CD14-positive monocyte (primary cell): ENCODE data around the gene BCKDHA. TPM values are rescaled to one million over a fixed set of nuclear protein-coding genes. Genes with fewer than 3 reads are reported as not detected.

ENCODE experiments used
- DNase-seq, 3 donors: peaks; one replicate each; pipeline ENCODE4 v3.0.0-alpha.2; 2011 to 2022
- H2AFZ ChIP-seq: 2 replicates; pipeline ENCODE4 v1.6.0; 2012; ENCODE audit warnings: mild to moderate bottlenecking, low read depth, low read length, inconsistent platforms; ENCODE audit not compliant: insufficient read depth, poor library complexity, severe bottlenecking
- H3K27ac ChIP-seq, 2 donors: 1 replicate in 1 of 2; 2 replicates in 1 of 2; pipeline ENCODE4 v1.5.1; 2012 to 2013; ENCODE audit warnings: low read length in 2 of 2, control low read depth in 1 of 2, inconsistent platforms in 1 of 2, low read depth in 1 of 2, mild to moderate bottlenecking in 1 of 2
- H3K27me3 ChIP-seq, 2 donors: one replicate each; pipeline versions ENCODE4 v1.6.0 to v1.6.1; 2011 to 2013; ENCODE audit warnings: low read length in 2 of 2; ENCODE audit not compliant: control insufficient read depth in 2 of 2, insufficient read depth in 2 of 2
- H3K36me3 ChIP-seq, 2 donors: replicated peaks in 1 of 2; 1 replicate in 1 of 2; 2 replicates in 1 of 2; pipeline versions ENCODE4 v1.5.1 to v1.6.1; 2012 to 2013; ENCODE audit warnings: low read length in 2 of 2, control low read depth in 1 of 2, inconsistent platforms in 1 of 2, mild to moderate bottlenecking in 1 of 2; ENCODE audit not compliant: insufficient read depth in 2 of 2, control insufficient read depth in 1 of 2
- H3K4me1 ChIP-seq, 2 donors: 1 replicate in 1 of 2; 2 replicates in 1 of 2; pipeline versions ENCODE4 v1.5.1 to v1.6.1; 2012 to 2013; ENCODE audit warnings: low read length in 2 of 2, control low read depth in 1 of 2, inconsistent platforms in 1 of 2, mild to moderate bottlenecking in 1 of 2, moderate library complexity in 1 of 2; ENCODE audit not compliant: insufficient read depth in 2 of 2, control insufficient read depth in 1 of 2
- H3K4me2 ChIP-seq: replicated peaks from 2 replicates; pipeline ENCODE3; 2012; ENCODE audit warnings: low read length, moderate library complexity, mild to moderate bottlenecking; ENCODE audit not compliant: poor library complexity, severe bottlenecking; ENCODE audit errors: extremely low read depth
- H3K4me3 ChIP-seq, 3 experiments: fragments of 200-600 bp in 1 of 3; sonication (generic) in 1 of 3; replicated peaks in 1 of 3; 1 replicate in 2 of 3; 2 replicates in 1 of 3; pipeline ENCODE4 v1.5.1; 2011 to 2013; ENCODE audit warnings: low read length in 3 of 3, mild to moderate bottlenecking in 3 of 3, control low read depth in 2 of 3, low read depth in 2 of 3, inconsistent platforms in 1 of 3, moderate library complexity in 1 of 3
- H3K79me2 ChIP-seq: 2 replicates; pipeline ENCODE4 v1.6.0; 2012; ENCODE audit warnings: mild to moderate bottlenecking, control low read depth, inconsistent platforms, low read length, moderate library complexity; ENCODE audit not compliant: insufficient read depth
- H3K9ac ChIP-seq: 2 replicates; pipeline ENCODE4 v1.6.0; 2017; ENCODE audit warnings: low read length, mild to moderate bottlenecking; ENCODE audit not compliant: insufficient read depth, poor library complexity, severe bottlenecking
- H3K9me3 ChIP-seq, 2 donors: replicated peaks in 1 of 2; 1 replicate in 1 of 2; 2 replicates in 1 of 2; pipeline versions ENCODE4 v1.5.1 to v1.6.1; 2012 to 2013; ENCODE audit warnings: low read length in 2 of 2, control low read depth in 1 of 2; ENCODE audit not compliant: control insufficient read depth in 1 of 2, insufficient read depth in 1 of 2
- H4K20me1 ChIP-seq: 2 replicates; pipeline ENCODE4 v1.6.0; 2012; ENCODE audit warnings: mild to moderate bottlenecking, low read length, control low read depth, moderate library complexity; ENCODE audit not compliant: insufficient read depth
- H3K27ac Mint-ChIP-seq, 7 donors: one replicate each; pipeline ENCODE4 v1.8.0; 2020; ENCODE audit warnings: mild to moderate bottlenecking in 7 of 7, mixed read lengths in 7 of 7, moderate library complexity in 6 of 7, inconsistent platforms in 2 of 7
- H3K27me3 Mint-ChIP-seq, 3 donors: one replicate each; pipeline ENCODE4 v1.8.0; 2021 to 2022; ENCODE audit warnings: low read depth in 3 of 3, mild to moderate bottlenecking in 3 of 3, mixed read lengths in 3 of 3, moderate library complexity in 3 of 3, inconsistent platforms in 1 of 3
- H3K36me3 Mint-ChIP-seq, 2 donors: one replicate each; pipeline ENCODE4 v1.8.0; 2020; ENCODE audit warnings: mixed read lengths in 2 of 2, inconsistent platforms in 1 of 2, mild to moderate bottlenecking in 1 of 2
- H3K4me1 Mint-ChIP-seq: one replicate; pipeline ENCODE4 v1.8.0; 2020; ENCODE audit warnings: mild to moderate bottlenecking, mixed read lengths
- H3K4me3 Mint-ChIP-seq, 2 donors: one replicate each; pipeline ENCODE4 v1.8.0; 2020; ENCODE audit warnings: mild to moderate bottlenecking in 2 of 2, mixed read lengths in 2 of 2, moderate library complexity in 1 of 2
- H3K9me3 Mint-ChIP-seq, 7 donors: one replicate each; pipeline ENCODE4 v1.8.0; 2020 to 2022; ENCODE audit warnings: mixed read lengths in 7 of 7, mild to moderate bottlenecking in 6 of 7, moderate library complexity in 6 of 7, inconsistent platforms in 2 of 7
- CTCF ChIP-seq: fragments of 200-600 bp; IDR thresholded peaks from one replicate; pipeline ENCODE4 v1.8.0; 2022; ENCODE audit warnings: antibody characterized with exemption, mild to moderate bottlenecking
- WGBS: methylation state at CpG from one replicate; pipeline ENCODE4 v1.1.5; 2013; ENCODE audit warnings: missing lambda C conversion rate; ENCODE audit not compliant: insufficient coverage; 5-methylcytosine and 5-hydroxymethylcytosine counted together
- intact Hi-C, 2 donors: fragments of 100-400 bp; cut with micrococcal nuclease; formaldehyde crosslinking; loops; one replicate each; pipeline versions ENCODE4 v1.15.0 to v1.15.1; 2023
- polyA plus RNA-seq, 3 donors: library from polyadenylated mRNA; depleted of rRNA in 1 of 3; unstranded in 2 of 3; stranded (reverse) in 1 of 3; fragments of 300-500 nt in 2 of 3; fragments of >200 nt in 1 of 3; fragmentation: Illumina TruSeq in 2 of 3; gene quantifications; 1 replicate in 2 of 3; 2 replicates in 1 of 3; pipeline ENCODE4 v1.2.3, GENCODE V29; 2012 to 2021

The BCKDHA gene
- polyA plus RNA-seq, 3 donors = 52.4 to 90.1 (median 87.6) TPM

GRCh38 chr19:41409288-41409687 lies 11.7 kb downstream of the BCKDHA start:
- H3K27ac ChIP-seq = peak overlapping the region; percentile 93 to 94
- peaks cover 28 to 34% of the 10 kb centered on the region in 2 donors for H3K36me3 ChIP-seq

GRCh38 chr19:41410336-41411054 lies 12.9 kb downstream of the BCKDHA start:
- peaks cover 0 to 3% (median 0%) of the 10 kb centered on the region in 7 donors for H3K9me3 Mint-ChIP-seq
- intact Hi-C loops = no loop called here
- H3K4me1 Mint-ChIP-seq = peaks cover 77% of the 10 kb centered on the region
- Histone ChIP-seq H3K9me3 (no peaks in the 10 kb centered on the region), H3K27ac (peak overlapping the region; percentile 93 to 94), H3K4me1 (peaks cover 67 to 90% of the 10 kb centered on the region in 2 donors), H4K20me1 (no peaks in the 10 kb centered on the region), H3K4me2 (peak overlapping the region; percentile 47), H3K27me3 (no peaks in the 10 kb centered on the region), H3K4me3 (peak overlapping the region in 1 of 3 experiments; percentile 41), H3K9ac (peak overlapping the region; percentile 53), H3K79me2 (peaks cover 31% of the 10 kb centered on the region), H3K36me3 (peaks cover 39 to 46% of the 10 kb centered on the region in 2 donors), H2AFZ (no peak overlapping the region)
- peaks cover 55 to 62% of the 10 kb centered on the region in 2 donors for H3K36me3 Mint-ChIP-seq
- WGBS = 85% methylated on average over 10 of the region's 23 CpGs
- peak overlapping the region; percentile 94 to 100 (median 99) for H3K27ac Mint-ChIP-seq
- DNase-seq = peak in 1 of 3 donors; percentile 51
- TF ChIP-seq CTCF = no peak
- peaks cover 0 to 2% (median 0%) of the 10 kb centered on the region in 3 donors for H3K27me3 Mint-ChIP-seq
- peak overlapping the region in 1 of 2 donors; percentile 82 for H3K4me3 Mint-ChIP-seq

More at GRCh38 chr19:41409288-41409687, 11.7 kb downstream of the BCKDHA start:
- peaks cover 41% of the 10 kb centered on the region for H3K79me2 ChIP-seq
- no peaks in the 10 kb centered on the region for H3K27me3 ChIP-seq
- WGBS = 53% methylated on average over 4 of the region's 4 CpGs
- peak overlapping the region; percentile 96 to 100 (median 99) for H3K27ac Mint-ChIP-seq
- H2AFZ ChIP-seq = peak overlapping the region; percentile 50
- H3K4me2 ChIP-seq = peak overlapping the region; percentile 52
- peak overlapping the region; percentile 62 for H3K9ac ChIP-seq
- peak overlapping the region; percentile 54 to 61 for H3K4me3 Mint-ChIP-seq
- DNase-seq = peak; percentile 65 to 83 (median 75)
- intact Hi-C loops = no loop called here
- no peaks in the 10 kb centered on the region for H3K9me3 ChIP-seq
- H3K4me1 ChIP-seq = peaks cover 69 to 85% of the 10 kb centered on the region in 2 donors
- no peaks in the 10 kb centered on the region for H4K20me1 ChIP-seq
- H3K4me1 Mint-ChIP-seq = peaks cover 78% of the 10 kb centered on the region
- H3K9me3 Mint-ChIP-seq = peaks cover 0 to 3% (median 0%) of the 10 kb centered on the region in 7 donors
- peak overlapping the region in 1 of 3 experiments; percentile 27 for H3K4me3 ChIP-seq
- peaks cover 0 to 2% (median 0%) of the 10 kb centered on the region in 3 donors for H3K27me3 Mint-ChIP-seq
- peaks cover 45 to 50% of the 10 kb centered on the region in 2 donors for H3K36me3 Mint-ChIP-seq
- no peak for TF ChIP-seq CTCF
